HG02763 (cell line): ENCODE data around the gene TMEM59L.
"Not testable (repeated sequence)": the region's sequence is repeated elsewhere in the genome, so short reads cannot be mapped to it uniquely, and the experiment has no call there.

Experiments used
- ATAC-seq: cut with Tn5 transposase; IDR thresholded peaks from one replicate; pipeline ENCODE4 v1.9.1; 2021; ENCODE audit warnings: mild to moderate bottlenecking, moderate library complexity; ENCODE audit not compliant: unreplicated experiment

Gene TMEM59L

DNA sequence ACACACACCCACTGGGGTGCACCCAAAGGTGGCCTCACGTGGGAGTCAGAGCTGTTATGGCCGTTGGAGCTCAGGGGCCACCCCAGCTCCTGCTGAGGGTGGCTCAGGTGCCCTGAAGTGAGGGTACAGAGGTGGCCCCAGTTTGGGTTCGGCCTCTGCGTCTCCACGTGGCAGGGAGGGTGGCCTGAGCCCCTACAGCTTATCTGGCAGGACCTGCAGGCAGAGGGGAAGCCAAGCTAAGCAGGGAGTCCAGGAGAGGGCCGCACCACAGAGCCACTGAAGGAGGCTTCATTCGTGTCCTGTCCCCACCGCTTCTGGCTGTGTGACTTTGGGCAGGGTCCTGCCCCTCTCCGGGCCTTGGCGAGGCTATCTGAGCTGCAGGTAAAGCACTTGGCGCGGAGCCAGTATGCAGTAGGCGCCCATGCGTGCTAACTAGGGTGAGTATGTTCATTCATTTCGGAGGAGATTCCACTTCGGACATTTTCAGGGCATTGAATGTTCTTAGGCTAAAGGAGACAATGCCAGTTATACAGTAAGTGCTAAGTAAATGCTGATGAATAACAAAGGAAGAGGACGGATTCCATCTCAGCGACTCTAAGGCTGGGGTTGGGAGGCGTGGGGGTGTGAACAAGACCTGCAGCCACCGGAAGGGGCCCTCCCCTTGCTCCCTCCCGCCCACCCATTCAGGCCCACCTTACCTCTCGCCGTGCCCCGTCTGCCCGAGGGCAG is 19.1 kb upstream of the TMEM59L start:
- ATAC-seq = no peak

DNA sequence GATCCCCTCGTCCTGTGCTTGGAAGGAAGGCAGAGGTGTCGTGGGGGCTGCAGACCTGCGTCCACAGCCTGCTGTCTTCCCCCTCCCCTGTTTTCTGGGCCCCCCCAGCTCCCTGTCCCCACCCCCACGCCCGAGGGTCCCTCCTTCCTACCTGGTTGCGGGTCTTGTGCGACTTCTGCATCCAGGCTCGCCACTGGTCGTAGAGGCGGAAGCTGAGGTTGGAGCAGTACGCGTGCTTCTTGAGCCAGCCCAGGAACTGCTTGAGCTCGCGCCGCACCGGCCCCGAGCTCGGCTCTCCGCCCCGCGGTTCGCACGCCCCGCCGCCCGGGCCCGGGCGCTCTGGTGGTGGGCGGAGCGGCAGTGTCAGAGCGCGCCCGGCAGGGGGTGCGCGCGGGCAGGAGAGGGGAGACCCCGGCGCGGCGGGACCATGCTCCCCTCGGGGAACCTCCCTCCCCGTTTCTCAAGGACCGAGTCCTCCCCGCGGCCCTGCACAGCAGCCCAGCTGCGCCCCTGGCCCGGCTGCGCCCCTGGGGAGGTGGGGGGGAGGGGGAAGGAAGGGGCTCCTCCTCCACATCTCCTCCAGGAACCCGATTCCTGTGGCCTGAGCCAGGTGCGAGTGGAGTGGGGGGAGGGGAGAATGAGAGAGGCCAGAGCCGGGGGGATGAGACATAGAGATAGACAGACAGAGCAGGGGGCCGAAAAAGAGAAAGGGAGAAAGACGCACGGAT is 18.4 kb upstream of the TMEM59L start:
- no peak for ATAC-seq

DNA sequence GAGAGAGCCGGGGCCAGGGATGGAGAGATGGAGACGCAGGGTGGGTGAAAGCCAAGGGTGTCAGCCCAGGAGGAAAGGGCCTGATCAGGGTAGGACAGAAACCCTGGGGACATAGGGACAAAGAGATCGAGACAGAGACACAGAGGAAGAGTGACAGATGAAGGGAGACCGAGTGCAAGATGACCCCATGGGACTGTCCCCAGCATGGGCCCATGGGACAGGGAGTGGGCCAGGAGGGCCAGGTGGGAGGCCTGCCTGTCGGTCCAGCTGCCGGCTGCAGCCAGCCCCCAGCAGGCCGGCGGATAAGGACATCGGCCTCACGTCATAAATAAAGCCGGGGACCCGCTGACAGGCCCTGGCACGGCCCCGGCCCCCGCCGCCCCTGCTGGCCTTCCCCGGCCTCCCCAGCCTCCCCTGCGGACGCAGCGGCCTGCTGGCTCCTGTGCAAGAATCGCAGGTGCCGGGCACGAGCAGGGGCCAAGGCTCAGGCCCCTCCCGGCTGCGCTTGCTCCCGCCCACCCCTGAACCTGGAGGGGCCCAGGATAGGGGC is 17.8 kb upstream of the TMEM59L start:
- no peak for ATAC-seq

DNA sequence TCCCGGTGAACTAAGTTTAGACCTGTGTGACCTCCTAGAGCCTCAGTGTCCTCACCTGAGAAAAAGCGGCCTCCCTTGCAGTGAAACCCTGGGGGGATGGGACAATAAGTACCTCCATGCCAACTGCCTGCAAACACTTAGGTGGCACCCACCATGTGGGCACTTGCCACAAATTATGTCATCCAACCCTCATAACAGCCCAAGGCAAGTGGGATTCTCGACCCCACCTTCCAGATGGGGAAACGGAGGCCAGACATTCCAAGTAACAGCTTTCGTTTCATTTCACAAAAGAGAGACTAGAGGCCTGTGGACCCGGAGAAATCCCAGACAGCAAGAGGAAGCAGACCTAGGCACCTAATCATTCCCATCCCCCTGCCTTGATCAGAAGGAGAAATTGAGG is 17.2 kb upstream of the TMEM59L start:
- ATAC-seq = no peak

DNA sequence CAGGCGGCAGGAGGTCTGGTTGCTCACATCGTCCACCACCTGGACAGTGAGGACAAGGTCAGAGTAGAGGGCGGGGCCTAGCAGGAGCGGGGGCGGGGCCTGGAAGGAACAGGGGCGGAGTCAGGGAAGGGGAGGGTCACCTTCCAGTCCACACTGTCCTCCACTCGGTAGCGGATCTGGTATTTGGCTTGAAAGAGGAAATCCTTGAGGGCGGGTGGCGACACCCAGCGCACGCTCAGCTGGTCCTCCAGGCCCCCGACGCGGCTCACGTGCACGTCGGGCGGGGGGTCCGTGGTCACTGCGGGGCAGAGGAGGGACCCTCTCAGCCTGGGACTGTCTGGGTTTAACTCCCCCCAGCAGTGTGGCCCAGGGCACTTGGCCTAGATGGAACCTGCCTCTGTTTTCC is 15.9 kb upstream of the TMEM59L start:
- ATAC-seq = no peak

DNA sequence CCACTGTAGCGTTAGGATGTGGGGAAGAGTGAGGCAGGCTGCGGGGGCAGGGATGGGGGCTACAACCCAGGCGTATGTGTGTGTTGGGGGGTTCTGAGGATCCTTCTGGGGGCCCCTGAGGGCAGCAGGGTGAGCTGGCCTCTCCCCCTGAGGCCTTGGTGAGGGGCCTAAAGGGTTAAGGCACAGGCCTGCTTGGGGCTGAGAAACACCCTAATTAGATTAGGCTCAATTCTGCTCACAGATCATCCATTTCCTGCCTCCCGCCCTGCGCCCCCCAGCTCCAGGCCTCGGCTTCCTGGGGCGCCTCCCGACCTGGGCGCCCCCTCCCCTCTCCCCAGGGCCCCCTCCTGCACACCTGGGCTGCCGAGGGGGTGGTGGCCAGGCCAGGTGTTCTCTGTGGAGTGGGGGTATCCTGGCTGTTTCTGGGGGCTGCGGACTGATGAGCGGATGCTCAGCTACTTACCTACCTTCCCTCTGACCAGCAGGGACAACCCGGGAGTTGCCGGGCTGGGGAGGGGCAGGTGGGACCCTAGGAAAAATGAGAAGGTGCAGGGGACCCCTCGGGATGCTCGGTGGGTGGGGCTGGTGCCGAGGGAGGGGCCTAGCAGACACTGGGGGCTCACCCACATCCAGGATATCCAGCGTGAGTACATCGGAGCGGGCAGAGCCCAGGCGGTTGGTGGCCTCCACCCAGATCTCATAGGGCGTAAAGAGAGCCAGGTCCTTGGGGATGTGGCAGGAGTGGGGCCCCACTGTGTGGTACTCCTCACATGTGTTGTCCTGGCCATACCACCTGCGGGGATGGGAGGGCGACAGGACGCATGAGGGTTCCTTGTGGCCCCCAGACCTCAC is 14.6 kb upstream of the TMEM59L start:
- no peak for ATAC-seq

DNA sequence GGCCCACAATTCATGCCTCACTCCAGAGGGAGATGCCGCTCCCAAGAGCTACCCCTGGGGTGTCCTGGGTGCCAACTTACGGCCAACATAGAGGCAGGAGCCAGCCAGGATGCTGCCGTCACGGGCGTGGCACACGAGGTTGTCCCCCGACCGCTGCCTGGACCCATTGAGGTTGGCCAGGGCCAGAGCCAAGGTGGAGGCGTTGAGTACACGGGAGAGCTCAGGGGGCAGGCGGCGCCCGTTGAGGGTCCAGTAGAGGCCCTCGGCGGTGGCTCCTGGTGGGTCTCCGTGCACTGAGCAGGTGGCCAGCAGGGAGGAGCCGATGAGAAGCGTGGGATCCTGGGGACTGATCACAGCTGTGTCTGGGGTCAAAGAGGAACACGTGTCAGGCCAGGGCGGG is 13.2 kb upstream of the TMEM59L start:
- ATAC-seq = no peak

DNA sequence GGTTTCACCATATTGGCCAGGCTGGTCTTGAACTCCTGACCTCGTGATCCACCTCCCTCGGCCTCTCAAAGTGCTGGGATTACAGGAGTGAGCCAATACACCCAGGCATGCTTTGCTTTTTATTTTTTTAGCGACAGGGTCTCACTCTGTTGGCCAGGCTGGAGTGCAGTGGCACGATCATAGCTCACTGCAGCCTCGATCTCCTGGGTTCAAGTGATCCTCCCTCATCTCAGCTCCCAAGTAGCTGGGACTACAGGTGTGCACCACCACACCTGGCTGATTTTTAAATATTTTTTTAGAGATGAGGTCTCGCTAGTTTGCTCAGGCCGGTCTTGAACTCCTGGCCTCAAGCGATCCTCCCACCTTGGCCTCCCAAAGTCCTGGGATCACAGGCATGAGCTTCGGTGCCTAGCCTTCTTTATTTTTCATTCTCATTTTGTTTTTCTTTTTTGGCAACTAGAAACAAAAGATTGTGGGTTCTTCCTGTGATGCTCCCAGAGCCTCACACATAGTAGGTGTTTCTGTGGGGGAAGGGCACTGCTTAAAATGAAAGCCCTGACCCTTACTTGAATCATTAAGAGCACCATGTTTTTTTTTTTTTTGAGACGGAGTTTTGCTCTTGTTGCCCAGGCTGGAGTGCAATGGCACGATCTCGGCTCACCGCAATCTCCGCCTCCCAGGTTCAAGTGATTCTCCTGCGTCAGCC is 11.8 kb upstream of the TMEM59L start:
- not testable (repeated sequence) for ATAC-seq

DNA sequence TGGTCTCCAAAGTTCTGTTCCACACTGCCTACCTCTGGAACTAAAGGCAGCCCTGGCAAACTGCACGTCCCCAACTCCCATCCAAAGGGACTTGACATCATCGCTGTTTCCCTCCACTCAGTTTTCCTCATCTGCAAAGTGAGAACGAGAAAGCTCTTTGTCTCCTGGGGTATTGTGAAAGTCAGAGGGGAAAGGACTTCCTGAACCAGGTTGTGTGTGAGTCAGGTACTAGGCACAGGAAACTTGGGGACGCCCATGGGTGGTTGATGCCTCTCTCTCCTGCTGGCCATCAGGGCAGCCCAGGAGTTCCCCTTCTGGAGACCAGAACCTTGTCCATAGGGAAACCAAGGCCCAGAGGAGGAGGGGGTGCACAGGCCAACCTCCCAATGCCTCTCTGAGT is 10.8 kb upstream of the TMEM59L start:
- no peak for ATAC-seq

DNA sequence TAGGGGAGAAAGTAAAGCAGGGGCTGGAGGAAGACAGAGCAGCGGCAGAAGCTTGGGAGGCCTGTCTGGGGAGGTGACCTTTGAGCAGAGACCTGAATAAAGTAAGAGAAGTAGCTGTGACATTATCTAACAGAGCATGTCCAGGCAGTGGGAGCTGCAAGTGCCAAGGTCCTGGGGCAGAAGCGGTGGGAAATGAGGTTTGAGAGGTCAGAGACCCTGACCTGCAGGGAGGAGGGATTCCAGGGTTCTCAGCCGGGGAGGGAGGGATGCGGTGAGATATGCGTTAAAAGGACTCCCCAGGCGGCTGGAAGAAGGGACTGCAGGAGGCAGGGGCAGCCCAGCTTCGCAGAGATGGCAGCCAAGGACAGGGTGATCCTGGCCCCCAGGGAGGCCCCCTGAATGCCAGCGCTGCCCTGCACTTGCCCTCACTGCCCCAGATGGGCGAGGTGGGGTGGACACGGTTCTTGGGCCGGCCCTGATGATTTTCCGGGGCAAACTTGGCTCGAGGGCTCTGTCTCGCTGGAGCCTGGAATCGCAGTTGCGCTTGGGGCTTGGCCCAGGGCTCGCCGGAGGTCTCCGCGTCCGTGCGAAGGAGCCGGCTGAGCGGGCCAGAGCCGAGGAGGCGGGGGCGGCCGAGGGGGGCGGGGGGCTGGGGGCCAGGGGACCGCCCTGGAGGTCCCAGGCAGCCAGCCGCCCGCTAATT is 9.3 kb upstream of the TMEM59L start:
- no peak for ATAC-seq

DNA sequence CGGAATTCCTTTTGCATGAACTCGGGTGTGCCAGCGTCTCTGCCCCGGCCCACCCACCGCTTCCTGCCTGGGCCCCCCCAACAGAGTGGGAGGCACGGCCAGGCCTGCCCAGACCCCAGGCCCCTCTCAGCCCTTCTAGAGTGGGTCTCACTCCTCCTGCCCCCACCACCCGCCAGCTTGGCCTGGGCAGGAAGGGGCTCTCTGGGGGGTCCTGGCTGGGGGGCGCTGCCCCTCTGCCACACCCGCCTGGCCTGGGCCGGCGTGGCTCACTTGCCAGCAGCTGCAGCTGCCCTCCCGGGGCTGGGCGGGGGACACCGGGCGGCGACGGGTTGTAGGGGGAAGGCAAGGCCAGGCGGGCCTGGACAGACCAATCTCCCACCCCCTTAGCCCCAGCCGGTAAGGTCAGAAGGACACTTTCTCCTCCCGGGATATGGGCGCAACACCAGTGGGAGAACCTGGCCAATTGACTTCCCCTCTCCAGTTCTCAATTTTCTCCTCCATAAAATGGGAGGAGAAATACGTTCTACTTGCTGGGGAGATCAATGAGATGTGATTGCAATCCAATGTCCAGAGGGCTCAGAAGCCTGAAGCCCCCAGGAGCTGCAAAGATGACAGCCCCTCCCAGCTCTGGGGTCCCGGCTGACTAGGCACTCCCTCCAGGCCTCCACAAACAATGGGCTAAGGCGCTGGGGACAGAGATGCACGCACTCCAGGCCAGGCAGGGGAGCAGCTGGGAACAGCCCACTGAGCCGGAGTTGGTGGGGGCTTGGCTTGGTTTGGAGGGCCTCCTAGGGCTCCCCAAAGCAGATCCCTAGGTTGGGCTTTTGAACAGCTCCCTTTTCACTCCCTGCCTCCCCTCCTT is 8.5 kb upstream of the TMEM59L start:
- ATAC-seq = no peak

DNA sequence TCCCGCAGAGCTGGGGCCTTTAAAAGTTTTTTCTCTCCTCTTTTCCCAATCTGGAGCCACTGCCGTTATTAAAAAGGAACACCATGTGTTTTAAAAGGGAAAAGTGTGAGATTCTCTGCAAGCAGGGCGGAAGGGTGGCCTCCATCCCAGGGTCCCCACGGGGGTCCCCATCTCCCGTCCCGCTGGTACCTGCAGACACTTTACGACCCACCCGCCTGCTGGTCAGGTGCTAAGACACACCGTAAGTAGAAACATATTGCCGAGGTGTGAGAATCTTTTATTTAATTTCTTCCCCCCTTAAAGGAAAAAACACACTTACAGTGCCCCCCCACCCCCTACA is 7.9 kb upstream of the TMEM59L start:
- no peak for ATAC-seq

DNA sequence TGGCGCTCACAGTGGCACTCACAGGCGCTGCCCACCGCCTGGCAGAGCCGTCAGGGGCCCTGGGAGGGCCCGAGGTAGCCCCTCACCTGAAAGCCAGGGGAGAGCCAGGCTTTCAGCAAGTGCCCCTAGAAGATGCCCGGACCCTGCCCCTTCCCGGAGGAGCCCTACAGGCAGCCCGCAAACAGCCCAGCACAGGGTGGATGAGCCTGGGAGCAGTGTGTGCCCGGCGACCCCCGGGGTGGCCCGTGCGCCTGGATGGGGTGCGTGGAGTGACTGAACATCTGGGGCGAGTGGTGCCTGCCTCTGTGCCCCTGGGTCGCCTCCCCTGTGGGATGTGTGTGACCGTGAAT is 7.5 kb upstream of the TMEM59L start:
- ATAC-seq = no peak

DNA sequence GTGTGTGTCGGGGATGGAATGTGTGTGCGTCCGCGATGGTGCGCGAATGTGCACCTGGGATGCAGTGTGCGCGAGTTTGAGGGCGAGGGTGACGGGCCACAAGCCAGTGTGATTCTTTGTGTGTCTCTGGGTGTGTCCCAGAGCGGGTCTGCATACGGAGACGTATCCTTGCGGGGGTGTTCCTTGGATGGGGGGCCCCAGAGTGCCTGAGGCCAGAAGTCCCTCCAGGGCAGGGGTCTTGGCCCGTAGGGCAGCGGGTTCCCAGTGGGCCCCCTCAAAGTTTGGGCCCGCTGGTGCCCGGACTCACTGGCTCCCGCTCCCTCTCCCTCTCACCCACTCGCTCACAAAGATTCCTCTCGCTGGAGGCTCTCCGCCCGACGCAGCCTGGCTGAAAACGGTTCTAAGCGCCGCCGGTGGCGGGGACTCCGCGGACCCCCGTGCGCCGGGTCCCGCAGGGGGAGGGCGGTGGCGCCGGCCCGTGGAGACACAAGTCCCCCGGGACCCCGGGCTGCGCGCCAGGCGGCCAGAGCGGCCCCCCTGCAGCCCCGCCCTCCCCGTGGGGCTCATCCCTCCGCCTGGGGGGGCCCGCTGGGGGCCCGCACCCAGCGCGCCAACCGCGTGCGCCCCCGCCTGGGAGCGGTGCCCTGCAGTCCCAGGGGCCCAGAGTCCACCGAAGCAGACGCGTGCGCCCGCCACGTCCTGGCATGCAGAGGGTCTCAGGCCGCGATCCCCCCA is 7.0 kb upstream of the TMEM59L start:
- no peak for ATAC-seq

DNA sequence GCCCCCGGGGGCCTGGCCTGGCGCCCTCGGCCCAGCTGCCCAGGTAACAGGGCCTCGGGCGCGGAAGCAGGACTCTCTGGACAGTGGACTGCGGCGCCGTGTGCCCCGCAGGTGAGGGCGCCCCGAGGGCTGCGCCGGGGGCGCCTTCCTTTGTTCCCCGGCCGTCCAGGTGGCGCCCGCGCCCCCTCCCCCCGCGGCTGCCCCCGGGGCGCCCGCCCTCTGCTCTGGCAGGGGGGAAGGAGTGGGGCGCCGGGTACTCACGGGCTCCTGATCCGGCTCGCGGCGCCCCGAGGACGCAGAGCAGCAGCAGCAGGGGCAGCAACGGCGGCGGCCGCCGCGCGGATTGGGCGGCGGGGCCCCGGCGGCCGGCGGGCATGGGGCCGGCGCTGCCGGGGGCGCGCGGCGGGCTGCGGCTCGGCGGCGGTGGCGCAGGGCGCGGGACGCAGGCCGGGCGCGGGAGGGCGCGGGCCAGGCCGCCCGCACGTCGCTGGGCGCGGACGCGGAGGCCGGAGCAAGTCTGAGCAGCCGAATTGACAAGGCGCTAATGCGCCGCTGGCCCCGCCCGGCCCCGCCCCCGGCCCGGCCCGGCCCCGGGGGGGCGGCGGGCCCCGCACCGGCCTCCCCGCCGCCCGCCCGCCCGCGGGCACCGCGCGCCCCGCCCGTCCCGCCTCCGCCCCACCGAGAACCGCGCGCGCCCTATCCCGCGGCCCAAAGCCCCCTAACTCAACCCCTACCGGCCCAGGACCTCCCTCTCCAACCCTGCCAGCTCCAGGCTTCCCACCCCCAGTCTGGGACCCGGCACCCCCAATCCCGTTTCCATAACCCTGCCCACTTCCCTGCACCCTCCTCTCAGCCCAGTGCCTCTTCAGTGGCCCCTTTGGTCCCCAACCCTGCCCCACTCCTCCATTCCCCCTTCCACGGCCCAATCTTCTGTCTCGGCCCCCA is 6.1 kb upstream of the TMEM59L start, which contains the start of gene CRLF1:
TSS of gene CRLF1 (minus strand) at position 519 of the 945 bp plus-strand sequence. CDS start at position 376, 143 bp downstream.
- no peak for ATAC-seq

DNA sequence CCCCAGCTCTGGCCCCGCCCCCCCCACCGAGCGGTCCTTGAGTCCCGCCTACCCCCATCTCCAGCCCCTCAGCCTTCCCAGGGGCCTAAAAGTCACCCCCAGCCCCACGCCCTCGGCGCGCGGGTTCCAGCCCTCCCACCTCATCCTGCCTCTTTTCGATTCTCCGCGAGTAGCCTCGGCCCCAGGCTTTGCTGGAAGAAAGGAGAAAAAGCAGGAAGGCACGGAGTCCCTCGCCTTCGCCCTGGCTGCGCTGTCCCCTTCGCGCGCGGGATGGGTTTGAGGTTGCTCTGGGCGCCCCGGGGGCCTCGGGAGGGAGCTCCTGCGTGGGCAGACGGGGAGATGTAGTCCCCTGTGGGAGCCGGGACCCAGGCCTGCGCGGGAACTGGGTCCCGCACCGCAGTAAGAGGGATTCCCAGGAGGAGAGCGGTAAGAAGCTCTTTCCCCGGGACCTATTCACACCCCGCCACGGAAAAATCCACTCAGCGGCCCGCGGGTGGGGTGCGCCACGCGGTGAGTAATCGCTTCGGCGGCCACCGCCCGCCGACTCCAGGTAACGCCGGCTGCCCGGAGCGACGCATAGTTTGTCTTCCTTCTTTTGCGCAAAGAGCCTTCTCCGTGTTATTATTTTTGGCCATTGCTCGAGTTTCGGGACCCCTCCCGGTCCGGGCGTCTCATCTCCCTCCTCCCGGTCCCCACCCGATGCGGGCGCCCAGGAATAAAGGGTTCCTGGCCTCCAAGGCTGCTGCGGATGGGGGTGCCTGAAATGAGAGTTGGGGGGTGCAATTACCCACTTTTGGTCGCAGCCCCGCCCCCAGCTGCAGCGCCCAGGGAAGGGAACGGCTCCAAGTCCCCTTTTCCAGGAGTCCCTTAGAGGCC is 5.2 kb upstream of the TMEM59L start:
- ATAC-seq = no peak
